ENCODE data around the gene ARID3C.
"Not testable (repeated sequence)": the region's sequence is repeated elsewhere in the genome, so short reads cannot be mapped to it uniquely, and the experiment has no call there.

Gene ARID3C

DNA sequence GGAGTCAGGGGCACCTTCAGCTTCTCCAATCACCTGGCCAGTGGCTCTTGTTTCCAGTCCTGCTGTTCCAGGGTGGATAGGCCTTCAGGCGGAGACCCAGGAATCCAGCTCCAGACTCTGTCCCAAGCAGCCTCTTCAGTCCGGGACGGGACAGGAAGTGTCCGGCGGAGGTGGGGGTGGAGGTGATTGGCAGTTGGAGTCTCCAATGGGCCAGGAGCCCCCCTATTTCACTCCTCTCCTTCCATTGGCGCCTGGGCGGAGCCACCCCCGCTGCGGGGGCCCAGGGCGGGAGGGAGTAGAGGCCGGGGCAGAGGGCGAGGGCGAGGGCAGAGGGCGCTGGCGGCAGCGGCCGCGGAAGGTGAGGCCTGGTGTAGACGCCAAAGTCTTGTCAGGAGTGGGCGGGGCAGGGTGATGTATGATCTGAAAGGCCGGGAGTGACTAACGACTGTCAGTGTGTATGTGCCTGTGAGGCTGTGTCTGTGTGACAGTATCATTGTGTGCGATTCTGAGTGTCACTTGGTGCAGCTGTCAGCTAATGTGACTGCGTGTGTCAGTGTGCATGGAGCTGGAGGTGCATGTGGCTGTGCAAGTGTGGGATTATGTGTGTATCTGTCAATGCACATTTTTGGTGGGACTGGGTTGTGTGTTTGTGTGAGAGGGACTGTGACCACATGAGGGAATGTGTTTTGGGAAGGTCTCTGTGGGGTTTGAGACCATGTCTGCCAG lies 23.2 kb upstream of the ARID3C start, which contains the start of gene IL11RA:
IL11RA (plus strand) TSS at position 310 of the 726 bp plus-strand sequence. CDS start 3,033 bp downstream, outside the sequence.
- no peak for DNase-seq

DNA sequence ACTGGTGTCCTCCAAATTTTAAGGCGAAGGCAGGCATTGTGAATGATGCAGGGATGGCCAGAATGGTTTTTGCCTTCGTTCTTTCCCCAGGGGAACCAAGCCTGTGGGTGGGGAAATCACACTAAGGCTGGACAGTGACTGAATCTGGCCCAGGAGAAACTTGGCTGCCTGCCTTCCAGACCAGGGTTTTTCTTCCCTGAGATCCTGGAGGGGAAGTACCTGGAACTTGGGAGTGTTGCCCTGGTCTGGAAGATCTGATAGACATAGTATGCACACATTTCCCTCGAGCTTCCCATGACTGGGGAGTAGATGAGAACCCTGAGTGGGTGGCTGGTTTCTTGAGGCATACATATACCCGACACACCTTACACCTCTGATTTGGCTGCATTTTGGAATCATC lies 22.5 kb upstream of the ARID3C start:
- no peak for DNase-seq

DNA sequence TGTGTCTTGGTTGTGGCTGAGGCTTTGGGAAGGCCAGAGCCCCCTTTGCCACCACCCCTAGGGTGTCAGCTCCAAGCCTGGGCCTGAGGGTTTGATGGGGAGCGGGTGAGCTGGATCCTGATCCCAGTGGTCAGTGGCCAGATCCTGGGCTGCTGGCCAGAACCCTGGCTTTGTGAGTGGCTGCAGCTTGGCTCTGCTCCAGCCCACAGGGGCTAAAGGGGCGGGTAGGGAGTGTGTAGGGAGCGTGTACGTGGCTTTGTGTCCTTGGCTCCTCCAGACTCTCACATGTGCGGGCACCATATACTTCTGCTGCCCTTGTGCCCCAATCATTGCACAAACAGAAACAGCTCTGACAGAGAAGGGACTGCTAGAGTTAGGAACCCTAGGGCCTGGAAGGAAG lies 21.9 kb upstream of the ARID3C start:
- no peak for DNase-seq

DNA sequence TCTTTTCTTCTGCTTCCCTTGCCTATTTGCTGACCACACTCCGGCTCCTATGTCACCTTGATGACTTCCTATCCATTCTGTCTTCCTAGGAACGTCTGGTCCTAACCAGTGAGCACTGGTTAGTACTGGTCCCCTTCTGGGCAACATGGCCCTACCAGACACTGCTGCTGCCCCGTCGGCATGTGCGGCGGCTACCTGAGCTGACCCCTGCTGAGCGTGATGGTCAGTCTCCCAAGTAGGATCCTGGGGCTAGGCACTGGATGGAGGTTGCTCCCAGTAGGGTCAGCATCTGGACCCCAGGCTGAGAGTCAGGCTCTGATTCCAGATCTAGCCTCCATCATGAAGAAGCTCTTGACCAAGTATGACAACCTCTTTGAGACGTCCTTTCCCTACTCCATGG lies 19.8 kb upstream of the ARID3C start:
- DNase-seq = no peak

DNA sequence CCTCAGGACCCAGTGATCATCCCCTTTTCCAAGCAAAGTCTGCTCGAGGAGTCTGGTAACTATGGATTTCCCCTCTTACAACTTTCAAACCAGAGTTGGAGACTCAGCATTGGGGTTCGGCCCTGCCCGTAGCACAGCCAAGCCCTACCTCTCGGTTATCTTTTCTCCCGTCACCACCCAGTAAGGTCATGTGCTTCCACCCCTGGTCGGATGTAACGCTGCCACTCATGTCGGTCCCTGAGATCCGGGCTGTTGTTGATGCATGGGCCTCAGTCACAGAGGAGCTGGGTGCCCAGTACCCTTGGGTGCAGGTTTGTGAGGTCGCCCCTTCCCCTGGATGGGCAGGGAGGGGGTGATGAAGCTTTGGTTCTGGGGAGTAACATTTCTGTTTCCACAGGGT lies 18.8 kb upstream of the ARID3C start:
- DNase-seq = no peak

DNA sequence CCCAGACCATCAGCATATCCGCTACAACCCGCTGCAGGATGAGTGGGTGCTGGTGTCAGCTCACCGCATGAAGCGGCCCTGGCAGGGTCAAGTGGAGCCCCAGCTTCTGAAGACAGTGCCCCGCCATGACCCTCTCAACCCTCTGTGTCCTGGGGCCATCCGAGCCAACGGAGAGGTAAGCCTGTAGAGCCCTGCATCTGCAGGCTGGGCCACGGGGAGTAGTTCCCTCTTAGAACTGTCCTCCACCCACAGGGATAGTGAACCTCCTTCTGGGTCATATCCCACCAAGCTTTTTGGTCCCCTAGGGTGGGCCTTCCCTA lies 18.2 kb upstream of the ARID3C start:
- peak in 1 of 2 experiments; percentile 59 for DNase-seq

DNA sequence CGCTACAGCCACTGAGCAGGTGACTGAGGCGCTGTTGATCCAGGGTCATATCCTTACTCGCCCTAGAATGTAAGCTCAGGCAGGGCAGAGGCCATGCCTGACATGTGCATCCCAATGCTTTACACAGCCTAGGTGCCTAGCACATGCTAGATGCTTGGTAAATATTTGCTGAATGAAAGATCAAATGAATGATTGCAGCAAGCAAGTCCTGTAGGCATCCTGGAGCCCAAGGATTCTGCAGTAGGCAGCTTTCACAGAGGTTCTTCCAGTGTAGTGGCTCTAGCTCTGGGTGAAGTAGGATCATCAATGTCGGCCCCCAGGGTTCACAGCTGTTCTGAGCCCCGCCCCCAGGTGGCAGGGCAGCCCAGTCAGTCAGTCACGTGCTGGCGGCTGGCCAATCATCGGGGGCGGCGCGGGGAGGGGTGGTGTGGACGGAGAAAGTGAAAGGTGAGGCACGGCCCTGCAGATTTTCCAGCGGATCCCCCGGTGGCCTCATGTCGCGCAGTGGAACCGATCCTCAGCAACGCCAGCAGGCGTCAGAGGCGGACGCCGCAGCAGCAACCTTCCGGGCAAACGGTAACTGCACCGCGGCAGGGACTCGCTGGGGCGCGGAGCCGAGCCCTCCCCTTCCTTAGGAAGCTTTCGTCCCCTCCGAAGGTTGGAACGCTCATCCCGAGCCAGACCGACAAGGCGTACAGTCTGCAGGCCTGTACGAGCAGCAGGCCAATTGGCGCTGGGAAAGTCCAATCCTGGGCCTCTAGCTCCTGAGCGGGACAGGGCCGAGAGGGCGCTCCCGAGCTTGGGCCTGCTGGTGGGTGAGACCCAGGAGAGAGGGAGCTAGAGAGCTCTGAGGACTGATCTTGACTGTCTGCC lies 17.6 kb upstream of the ARID3C start, which contains the start of gene GALT:
GALT (plus strand) TSS at position 465 of the 873 bp plus-strand sequence; CDS start at position 495, 30 bp downstream.
- peak; percentile 85 to 87 for DNase-seq

DNA sequence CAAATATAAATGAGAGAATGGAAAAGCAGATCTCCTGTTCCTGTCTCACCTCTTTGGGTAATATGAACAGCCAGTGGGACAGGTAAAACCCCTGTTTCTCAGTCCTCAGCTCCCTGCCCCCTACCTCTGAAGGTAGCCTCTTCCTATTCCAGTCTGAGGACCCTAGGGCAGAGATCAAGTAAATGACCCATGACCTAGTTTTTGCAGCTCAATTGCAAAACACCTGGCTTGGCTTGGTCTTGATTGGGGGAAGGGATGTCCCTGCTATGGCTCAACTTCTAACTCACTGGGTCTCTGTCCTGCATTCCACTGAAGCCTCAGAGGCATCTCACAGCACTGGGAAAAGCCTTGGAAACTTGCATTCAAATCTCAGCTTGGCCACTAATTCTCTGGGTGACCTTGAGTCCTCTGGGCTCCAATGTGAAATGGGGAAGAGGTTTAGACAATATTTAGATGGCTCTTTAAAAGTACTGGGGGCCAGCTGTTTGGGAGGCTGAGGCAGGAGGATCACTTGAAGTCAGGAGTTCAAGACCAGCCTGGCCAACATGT lies 16.0 kb upstream of the ARID3C start:
- DNase-seq = no peak

DNA sequence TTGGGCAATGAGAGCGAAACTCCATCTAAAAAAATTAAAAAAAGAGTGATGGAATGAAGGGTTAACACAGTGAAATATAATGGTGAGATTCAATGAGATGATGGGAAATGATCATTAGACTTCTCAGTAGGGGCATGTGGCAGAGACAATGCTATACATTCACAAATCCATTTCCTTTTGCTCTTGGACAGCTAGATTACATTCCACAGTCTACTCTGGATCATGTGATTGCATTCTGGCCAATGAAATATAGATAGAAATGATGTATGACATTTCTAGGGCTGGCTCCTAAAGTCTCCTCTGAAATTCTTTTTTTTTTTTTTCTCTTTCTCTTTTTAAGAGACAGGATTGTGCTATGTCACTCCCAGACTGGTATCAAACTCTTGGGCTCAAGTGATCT lies 13.8 kb upstream of the ARID3C start:
- DNase-seq = no peak

DNA sequence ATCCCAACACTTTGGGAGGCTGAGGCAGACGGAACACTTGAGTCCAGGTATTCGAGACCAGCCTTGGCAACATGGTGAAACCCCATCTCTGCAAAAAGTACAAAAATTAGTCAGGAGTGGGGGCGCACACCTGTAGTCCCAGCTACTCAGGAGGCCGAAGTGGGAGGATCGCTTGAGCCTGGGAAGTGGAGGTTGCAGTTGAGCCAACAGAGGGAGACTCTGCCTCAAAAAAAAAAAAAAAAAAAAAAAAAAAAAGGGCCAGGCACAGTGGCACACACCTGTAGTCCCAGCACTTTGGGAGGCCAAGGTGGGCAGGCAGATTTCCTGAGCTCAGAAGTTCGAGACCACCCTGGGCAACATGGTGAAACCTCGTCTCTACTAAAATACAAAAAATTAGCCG lies 10.5 kb upstream of the ARID3C start:
- DNase-seq = not testable (repeated sequence)

DNA sequence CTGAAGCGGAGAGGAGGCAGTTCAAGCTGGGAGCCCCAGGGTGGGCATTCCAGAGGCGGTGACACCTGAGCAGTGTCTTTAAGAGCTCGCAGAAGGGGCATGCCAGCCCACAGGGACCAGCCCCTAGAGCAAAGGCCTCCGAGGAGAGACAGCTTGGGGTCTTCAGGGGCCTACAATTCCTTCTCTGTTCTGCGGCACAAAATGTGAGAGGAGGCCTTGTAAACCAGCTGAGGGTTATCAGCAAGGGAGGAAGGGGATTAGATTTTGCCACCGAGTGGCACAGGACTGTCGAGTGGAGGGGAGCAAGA lies 9.2 kb upstream of the ARID3C start:
- DNase-seq = no peak

DNA sequence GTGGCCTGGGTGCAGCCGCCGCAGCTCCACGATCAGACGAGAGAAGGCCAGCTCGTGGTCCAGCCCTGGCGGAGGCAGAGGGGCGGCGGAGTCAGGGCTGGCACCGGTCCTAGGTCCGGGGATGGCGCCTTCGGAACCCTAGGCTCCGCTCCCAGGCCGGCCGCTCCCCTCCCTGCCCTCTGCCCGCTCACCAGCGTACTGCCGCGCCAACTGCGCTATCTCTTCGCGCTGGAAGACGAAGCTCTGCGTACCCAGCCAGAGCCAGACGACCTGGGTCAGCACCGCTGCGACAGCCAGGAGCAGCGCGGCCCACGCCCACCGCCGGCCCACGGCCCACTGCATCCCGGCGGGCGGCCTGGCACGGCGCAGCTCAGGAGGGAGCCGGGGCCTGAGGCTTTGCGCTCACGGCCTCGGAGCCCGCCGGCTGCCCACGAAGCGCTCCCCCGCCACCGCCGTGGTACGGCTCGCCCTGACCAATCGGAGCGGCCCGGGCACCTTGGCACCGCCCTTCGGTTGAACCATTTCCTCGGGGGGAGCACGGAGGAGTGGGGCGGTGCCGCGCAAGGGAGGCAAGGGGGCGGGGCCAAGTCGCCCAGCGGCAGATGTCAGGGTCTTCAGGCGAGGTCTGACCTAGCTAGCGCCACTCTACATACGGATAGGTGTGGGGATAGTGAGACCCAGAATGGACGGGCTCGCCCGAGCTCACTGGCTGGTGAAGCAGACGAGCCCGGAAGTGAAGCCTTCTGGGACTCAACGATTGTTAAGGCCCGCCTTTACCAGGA lies 8.7 kb upstream of the ARID3C start, which contains the start of gene SIGMAR1:
SIGMAR1 (minus strand) TSS at position 432 of the 782 bp plus-strand sequence; CDS start at position 342, 90 bp downstream.
- DNase-seq = peak; percentile 85 to 86

DNA sequence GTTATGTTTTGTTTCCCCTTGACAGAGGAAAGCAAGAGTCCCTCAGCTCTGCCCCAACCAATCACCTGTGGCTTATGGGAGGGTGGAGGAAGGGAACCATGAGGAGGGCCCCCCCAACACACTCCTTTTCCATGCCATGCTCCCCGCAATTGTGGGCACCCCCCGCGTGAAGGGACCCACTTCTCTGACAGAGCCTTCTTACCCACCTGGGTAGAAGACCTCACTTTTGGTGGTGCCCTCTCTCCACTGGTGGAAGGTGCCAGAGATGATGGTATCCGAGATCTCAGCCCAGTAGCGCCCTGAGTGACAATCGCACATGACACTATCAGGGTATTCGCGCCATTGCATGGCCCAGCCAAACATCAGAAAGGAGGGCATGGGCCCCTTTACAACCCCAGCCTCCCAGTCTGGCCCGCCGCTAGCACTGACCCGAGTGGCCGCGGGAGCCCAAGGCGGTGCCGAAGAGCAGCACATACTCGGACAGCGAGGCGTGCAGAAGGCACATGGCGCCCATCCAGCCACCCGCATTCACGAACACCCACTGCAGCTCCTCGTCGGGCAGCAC lies 8.0 kb upstream of the ARID3C start:
- no peak for DNase-seq

DNA sequence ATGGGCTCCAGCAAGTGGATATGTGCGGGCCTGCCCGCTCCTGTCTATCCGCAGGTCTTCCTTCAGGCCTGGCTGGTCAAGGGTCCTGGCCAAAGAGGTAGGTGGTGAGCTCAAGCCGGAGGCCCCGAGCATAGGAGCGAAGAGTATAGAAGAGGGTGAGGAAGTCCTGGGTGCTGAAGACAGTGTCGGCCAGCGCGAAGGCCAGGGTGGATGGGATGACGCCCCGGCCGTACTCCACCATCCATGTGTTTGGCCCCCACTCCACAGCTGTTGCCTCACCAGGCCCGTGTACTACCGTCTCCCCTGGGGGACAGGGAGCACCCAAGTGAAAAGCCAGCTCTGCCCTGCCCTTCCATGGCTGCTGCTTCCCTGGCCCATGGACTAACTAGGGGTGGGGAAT lies 6.7 kb upstream of the ARID3C start:
- no peak for DNase-seq

DNA sequence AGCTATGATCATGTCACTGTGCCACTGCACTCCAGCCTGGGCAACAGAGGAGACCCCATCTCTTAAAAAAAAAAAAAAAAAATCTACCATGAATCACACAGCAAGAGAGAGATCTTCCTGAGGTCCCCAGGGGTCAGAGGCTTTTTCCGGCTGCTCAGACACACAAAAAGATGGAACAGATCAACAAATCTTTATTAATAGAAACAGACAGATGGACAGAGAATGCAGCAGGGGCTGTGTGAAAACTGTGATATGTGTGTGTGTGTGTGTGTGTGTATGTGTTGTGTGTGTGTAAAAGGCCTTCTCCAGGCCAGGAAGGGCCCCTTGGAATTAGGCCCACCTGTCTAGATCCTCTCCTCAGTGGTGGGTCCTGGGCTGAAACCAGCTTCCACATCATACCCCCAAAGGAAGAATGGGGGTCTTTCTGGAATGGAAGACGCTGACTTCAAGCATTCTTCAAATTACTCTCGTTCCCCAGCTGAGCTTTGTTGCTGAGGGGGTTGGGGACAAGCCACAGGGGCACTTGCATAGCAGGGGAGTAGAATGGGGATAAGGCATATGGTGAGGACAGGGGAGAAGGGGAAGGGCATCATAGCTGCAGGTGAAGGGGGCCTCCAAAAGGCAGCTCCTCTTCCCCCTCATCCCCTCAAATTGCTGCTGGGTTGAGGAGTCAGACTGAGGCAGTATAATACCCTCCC lies 5.8 kb upstream of the ARID3C start:
- no peak for DNase-seq

DNA sequence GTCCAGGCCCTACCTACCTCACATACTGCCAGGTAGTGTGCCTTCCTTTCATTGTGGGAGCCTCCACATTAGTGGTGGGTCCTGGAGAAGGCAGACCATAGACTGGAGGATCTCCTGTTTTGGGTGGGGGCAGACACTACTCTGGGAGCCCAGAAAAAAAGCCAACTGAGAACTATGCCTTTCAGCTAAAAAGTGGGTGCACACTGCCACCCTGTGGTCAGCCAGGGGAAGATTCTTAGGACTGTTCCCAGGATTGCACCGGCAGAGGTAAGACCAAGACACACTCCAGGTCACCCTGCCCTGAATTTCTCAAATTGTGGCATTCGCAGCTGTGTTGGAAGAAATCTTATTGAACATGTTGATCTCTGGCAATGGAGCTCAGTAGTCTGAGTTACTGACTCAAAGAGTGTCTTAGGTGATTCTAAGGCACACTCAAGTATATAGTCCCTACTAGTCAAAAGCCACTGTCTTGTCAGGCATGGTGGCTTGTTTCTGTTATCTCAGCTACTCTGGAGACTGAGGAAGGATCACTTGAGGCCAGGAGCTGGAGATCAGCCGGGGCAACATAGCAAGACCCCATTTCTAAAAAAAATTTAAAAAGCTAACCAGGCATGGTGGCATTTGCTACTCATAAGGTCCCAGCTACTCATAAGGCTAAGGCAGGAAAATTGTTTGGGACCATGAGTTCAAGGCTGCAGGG lies 5.1 kb upstream of the ARID3C start:
- DNase-seq = peak; percentile 71 to 82

DNA sequence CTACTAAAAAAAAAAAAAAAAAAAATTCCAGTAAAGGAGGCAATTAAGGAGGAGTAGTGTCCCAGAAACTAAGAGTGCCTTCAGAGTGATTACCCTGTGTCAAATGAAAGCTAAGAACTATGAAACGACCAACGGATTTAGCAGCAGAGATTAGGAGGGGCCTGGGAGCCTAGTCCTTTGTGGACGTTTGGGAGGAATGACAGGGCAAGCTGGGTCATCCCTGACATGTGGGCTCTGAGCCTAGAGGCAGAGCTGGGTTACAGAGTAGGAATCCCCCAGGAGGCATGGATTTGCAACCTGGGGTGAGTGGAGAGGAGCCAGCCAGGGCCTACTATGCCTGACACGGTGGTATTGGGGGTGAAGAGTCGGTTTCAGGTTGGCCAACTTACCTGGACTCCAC lies 4.3 kb upstream of the ARID3C start:
- no peak for DNase-seq

DNA sequence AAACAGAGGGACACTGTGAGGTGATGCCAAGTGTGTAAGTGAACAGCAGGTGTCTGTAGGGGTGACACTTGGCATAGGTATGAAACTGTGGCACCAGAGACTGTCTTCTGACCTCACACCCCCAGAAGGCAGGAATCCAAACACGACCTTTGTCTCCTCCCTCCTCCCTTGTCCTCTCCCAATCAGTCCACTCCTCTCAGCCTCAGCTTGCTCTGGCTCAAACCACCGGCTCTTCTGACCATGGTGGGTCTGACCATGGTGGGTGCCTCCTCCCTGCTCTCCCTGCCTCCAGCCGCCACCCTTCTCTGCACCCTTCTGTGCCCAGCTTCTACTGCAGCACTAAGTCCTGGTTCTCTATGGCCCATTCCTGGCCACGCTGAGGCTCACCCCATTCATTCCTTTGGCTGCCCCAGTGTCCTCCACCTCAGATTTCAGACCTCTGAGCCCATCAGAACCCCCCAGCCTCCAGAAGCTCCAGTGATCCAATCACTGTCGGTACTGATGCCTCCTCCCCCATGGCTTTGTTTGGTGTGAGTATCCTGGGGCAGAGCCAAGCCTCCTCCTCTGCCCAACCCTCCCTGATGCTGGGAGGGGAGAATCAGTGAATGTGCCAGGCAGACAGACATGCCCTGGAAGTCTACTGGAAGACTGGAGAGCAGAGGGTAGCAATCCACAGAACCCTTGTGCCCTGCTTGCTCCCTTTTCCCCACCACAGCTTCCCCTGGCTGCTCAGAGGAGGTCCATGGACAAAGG lies 1.7 kb upstream of the ARID3C start:
- no peak for DNase-seq

DNA sequence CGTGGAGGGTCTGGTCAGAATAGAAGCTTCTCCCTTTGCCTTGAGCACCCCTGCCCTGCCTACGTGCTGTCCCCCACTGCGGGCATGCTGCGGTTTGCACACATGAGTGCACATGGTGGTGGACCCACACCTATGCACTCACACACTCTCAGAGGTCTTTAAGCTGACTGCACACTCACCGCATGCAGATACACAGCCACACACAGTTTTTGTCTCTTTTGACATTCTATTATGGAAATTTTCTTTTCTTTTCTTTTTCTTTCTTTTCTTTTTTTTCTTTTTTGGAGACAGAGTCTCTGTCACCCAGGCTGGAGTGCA lies 584 bp upstream of the ARID3C start:
- DNase-seq = no peak

DNA sequence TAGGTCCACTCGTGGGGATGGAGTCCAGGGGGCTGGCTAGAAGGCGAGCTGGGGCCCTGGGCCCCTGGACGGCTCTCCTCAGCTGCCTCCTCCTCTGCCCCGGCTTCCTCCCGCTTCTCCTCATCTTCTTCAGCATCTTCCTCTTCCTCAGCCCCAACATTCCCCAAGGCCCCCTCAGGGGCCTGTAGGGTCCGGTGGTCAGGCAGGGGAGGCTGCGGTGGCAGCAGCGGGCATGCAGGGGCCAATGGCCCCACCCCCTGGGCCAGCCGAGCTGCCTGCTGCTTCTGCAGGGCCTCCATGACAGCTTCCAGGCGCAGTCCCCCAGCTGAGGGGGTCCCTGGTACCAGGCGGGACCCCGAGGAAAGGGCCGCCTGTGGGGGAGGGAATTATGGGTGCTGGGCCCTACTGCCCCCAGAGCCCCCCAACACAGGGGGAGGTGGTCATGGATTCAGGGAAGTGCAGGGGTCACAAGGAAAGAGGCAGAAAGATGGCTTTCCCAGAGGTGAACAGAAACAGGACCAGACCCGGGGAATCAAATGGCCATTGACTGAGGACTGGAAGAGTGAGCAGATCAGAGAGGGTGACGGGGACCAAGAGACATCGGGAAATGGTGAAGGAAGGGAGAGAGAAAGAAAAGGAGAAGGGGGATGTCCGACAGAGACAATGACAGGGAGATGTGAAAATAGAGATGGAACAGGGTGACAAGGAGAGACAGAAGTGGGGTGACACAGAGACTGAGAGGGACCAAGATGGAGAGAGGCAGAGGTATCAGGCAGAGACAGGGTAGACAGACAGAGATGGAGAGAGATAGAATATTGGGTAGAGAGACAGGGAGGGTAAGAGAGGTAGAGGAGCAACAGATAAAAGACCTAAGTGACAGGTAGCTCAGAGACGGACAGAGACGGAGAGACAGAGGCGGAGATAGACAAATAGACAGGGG lies 880 bp downstream of the ARID3C start:
- peak in 1 of 2 experiments; percentile 16 for DNase-seq

All from Kasumi-1 (cell line).